IMR-90 (cell line): ENCODE data around the gene SRP54. TPM values are rescaled to one million over a fixed set of nuclear protein-coding genes. Genes with fewer than 3 reads are reported as not detected.

Experiments used
- ATAC-seq: fragments of 200-7000 bp; cut with Tn5 transposase; 2 replicates; pipeline ENCODE4 v1.9.1; 2020; ENCODE audit warnings: low read depth, mild to moderate bottlenecking, moderate library complexity
- BruUV-seq: library from RNA; stranded (reverse); fragments of 400-500 nt; replicated peaks from 2 replicates; lab custom pipeline; 2021; lab: Mats Ljungman, UMichigan
- CTCF ChIA-PET: fragments of 300-600 bp; formaldehyde crosslinking; extraction: SDS; loops from one replicate; lab custom pipeline; 2021; ENCODE audit warnings: antibody characterized with exemption; lab: Yijun Ruan, JAX
- POLR2A ChIA-PET: fragments of 300-600 bp; sonication (Branson Sonifier 250); formaldehyde crosslinking; loops from one replicate; lab custom pipeline; 2022; ENCODE audit warnings: antibody characterized with exemption; ENCODE audit not compliant: unreplicated experiment; lab: Charles Lee
- DNase-seq: peaks from one replicate; pipeline ENCODE4 v3.0.0; 2013
- H2AFZ ChIP-seq: replicated peaks from 2 replicates; pipeline ENCODE3; 2013; ENCODE audit warnings: low read length, mild to moderate bottlenecking; ENCODE audit not compliant: poor library complexity
- H2AK5ac ChIP-seq: 2 replicates; pipeline ENCODE4 v1.6.1; 2013; ENCODE audit warnings: low read depth, low read length, inconsistent platforms
- H2AK9ac ChIP-seq: replicated peaks from 2 replicates; pipeline ENCODE3; 2013; ENCODE audit warnings: mild to moderate bottlenecking, low read depth, low read length, moderate library complexity; ENCODE audit not compliant: poor library complexity
- H2BK120ac ChIP-seq: 2 replicates; pipeline ENCODE4 v1.6.1; 2013; ENCODE audit warnings: low read depth, low read length, inconsistent platforms
- H2BK15ac ChIP-seq: 3 replicates; pipeline ENCODE4 v1.6.1; 2013; ENCODE audit warnings: low read depth, low read length, inconsistent platforms
- H2BK20ac ChIP-seq: 2 replicates; pipeline ENCODE4 v1.6.1; 2013; ENCODE audit warnings: low read depth, mild to moderate bottlenecking, inconsistent platforms, low read length, moderate library complexity
- H2BK5ac ChIP-seq: 2 replicates; pipeline ENCODE4 v1.6.1; 2013; ENCODE audit warnings: mild to moderate bottlenecking, low read depth, low read length, inconsistent platforms; ENCODE audit not compliant: poor library complexity, severe bottlenecking
- H3K14ac ChIP-seq: replicated peaks from 2 replicates; pipeline ENCODE4 v1.6.1; 2013; ENCODE audit warnings: low read depth, low read length, inconsistent platforms
- H3K18ac ChIP-seq: 2 replicates; pipeline ENCODE4 v1.6.1; 2013; ENCODE audit warnings: low read depth, low read length, control low read depth
- H3K23ac ChIP-seq: 2 replicates; pipeline ENCODE4 v1.6.1; 2013; ENCODE audit warnings: low read depth, low read length, inconsistent platforms
- H3K27ac ChIP-seq: 2 replicates; pipeline ENCODE4 v1.5.1; 2013; ENCODE audit warnings: mild to moderate bottlenecking, control low read depth, low read length; ENCODE audit not compliant: insufficient read depth
- H3K27me3 ChIP-seq: 2 replicates; pipeline ENCODE4 v1.6.1; 2013; ENCODE audit warnings: low read length; ENCODE audit not compliant: control insufficient read depth, insufficient read depth
- H3K36me3 ChIP-seq: 2 replicates; pipeline ENCODE4 v1.6.1; 2013; ENCODE audit warnings: low read length, mixed read lengths; ENCODE audit not compliant: control insufficient read depth, insufficient read depth
- H3K4ac ChIP-seq: 2 replicates; pipeline ENCODE4 v1.6.1; 2013; ENCODE audit warnings: low read depth, low read length, inconsistent platforms
- H3K4me1 ChIP-seq: 2 replicates; pipeline ENCODE4 v1.6.1; 2013; ENCODE audit warnings: low read length, mixed read lengths; ENCODE audit not compliant: control insufficient read depth, insufficient read depth
- H3K4me2 ChIP-seq: 2 replicates; pipeline ENCODE4 v1.6.1; 2013; ENCODE audit warnings: low read depth, mild to moderate bottlenecking, control low read depth, low read length, moderate library complexity
- H3K4me3 ChIP-seq: 2 replicates; pipeline ENCODE4 v1.5.1; 2013; ENCODE audit warnings: low read depth, mild to moderate bottlenecking, control low read depth, low read length, moderate library complexity; ENCODE audit not compliant: insufficient read depth
- H3K56ac ChIP-seq: 2 replicates; pipeline ENCODE4 v1.6.1; 2013; ENCODE audit warnings: low read length, inconsistent platforms; ENCODE audit not compliant: insufficient read depth; ENCODE audit errors: extremely low read depth
- H3K79me1 ChIP-seq, 2 experiments: 2 replicates each; pipeline ENCODE4 v1.6.1; 2013; ENCODE audit warnings: low read length in 2 of 2, inconsistent platforms in 1 of 2, low read depth in 1 of 2
- H3K9ac ChIP-seq: 2 replicates; pipeline ENCODE4 v1.6.1; 2013; ENCODE audit warnings: low read depth, low read length, control low read depth
- H3K9me1 ChIP-seq: 2 replicates; pipeline ENCODE4 v1.6.1; 2013; ENCODE audit warnings: low read length, inconsistent platforms; ENCODE audit not compliant: insufficient read depth
- H3K9me3 ChIP-seq: 2 replicates; pipeline ENCODE4 v1.6.1; 2013; ENCODE audit warnings: low read length; ENCODE audit not compliant: control insufficient read depth, insufficient read depth
- H4K20me1 ChIP-seq: 2 replicates; pipeline ENCODE4 v1.6.1; 2013; ENCODE audit warnings: low read length, inconsistent platforms; ENCODE audit not compliant: insufficient read depth
- H4K5ac ChIP-seq: 2 replicates; pipeline ENCODE4 v1.6.1; 2013; ENCODE audit warnings: mild to moderate bottlenecking, low read depth, low read length, control low read depth
- H4K8ac ChIP-seq, 2 experiments: 2 replicates each; pipeline ENCODE4 v1.6.1; 2013; ENCODE audit warnings: low read depth in 2 of 2, low read length in 2 of 2, control low read depth in 1 of 2, inconsistent platforms in 1 of 2
- H4K91ac ChIP-seq: 2 replicates; pipeline ENCODE4 v1.6.1; 2013; ENCODE audit warnings: low read depth, low read length, inconsistent platforms; ENCODE audit not compliant: insufficient read depth
- CHD1 ChIP-seq: IDR thresholded peaks from 2 replicates; pipeline ENCODE4 v1.6.1; 2012; ENCODE audit warnings: low read depth, low read length, improper control_type of control experiment
- WGBS, 2 experiments: methylation state at CpG; one replicate each; pipeline versions ENCODE4 v1.1.5 to v1.1.7; 2013; ENCODE audit warnings: missing lambda C conversion rate in 2 of 2; ENCODE audit not compliant: insufficient read length in 1 of 2; ENCODE audit errors: extremely low coverage in 2 of 2; 5-methylcytosine and 5-hydroxymethylcytosine counted together
- dilution Hi-C: fragments of 300-500 bp; cut with HindIII; formaldehyde crosslinking; loops from one replicate; pipeline ENCODE4 v1.14.3; 2018; ENCODE audit warnings: low sequenced_read_pairs; ENCODE audit not compliant: unreplicated experiment
- in situ Hi-C: fragments of 300-500 bp; cut with MboI; formaldehyde crosslinking; loops from 3 replicates; pipeline ENCODE4 v1.14.3; 2019; ENCODE audit warnings: low sequenced_read_pairs, inconsistent platforms, mixed read lengths
- intact Hi-C: fragments of 100-400 bp; cut with micrococcal nuclease; formaldehyde crosslinking; loops from 2 replicates; pipeline ENCODE4 v1.10.0; 2022
- polyA plus RNA-seq, 3 experiments: library from polyadenylated mRNA; depleted of rRNA; stranded (reverse); fragments of >200 nt; gene quantifications; 2 replicates each; pipeline ENCODE4 v1.2.3, GENCODE V29; 2012; ENCODE audit warnings: low replicate concordance in 1 of 3
- total RNA-seq: library from RNA; depleted of rRNA; stranded (reverse); fragments of >200 nt; gene quantifications from 2 replicates; pipeline ENCODE4 v1.2.3, GENCODE V29; 2012

The SRP54 gene
- total and polyA plus RNA-seq, 2 of the 4 experiments (the other 2 are of a cell fraction): 56.2 to 63.3 TPM

GRCh38 chr14:35004839-35005238 is 22.0 kb downstream of the SRP54 start:
- H3K4me1 ChIP-seq: no peaks in the 10 kb centered on the region
- no peaks in the 10 kb centered on the region for H3K9me3 ChIP-seq
- H2BK20ac ChIP-seq: no peak overlapping the region
- DNase-seq: no peak
- ATAC-seq: no peak
- no TSS peak for BruUV-seq
- H3K79me1 ChIP-seq: peaks cover 5 to 15% of the 10 kb centered on the region in 2 experiments; a peak in 3 of 4 replicates
- H2AFZ ChIP-seq: no peak overlapping the region
- no peaks in the 10 kb centered on the region for H3K27me3 ChIP-seq
- in situ Hi-C loops (loop anchor here (10.0 kb wide), 1 partner anchor 400 kb away; no protein-coding TSS in a partner anchor), dilution Hi-C loops (no loop called here), intact Hi-C loops (no loop called here)
- ChIA-PET CTCF (no interaction called here), POLR2A (no interaction called here)
- no peak overlapping the region for H3K27ac ChIP-seq
- no peak overlapping the region for H3K23ac ChIP-seq
- no peak overlapping the region for H2AK9ac ChIP-seq
- H4K20me1 ChIP-seq: no peaks in the 10 kb centered on the region
- H3K9ac ChIP-seq: no peak overlapping the region
- H4K91ac ChIP-seq: no peak overlapping the region
- H3K14ac ChIP-seq: no peak overlapping the region
- WGBS, 2 experiments: 100% methylated on average over 1 of the region's 1 CpG; no CpG with 5 or more reads in 1 of the 2 experiments
- peaks cover 28% of the 10 kb centered on the region for H3K36me3 ChIP-seq
- H2BK120ac ChIP-seq: no peak overlapping the region
- H2BK15ac ChIP-seq: no peak overlapping the region
- no peak overlapping the region for H3K4me2 ChIP-seq
- H3K9me1 ChIP-seq: no peaks in the 10 kb centered on the region
- H4K8ac ChIP-seq: no peak overlapping the region
- no peak overlapping the region for H2AK5ac ChIP-seq
- H3K56ac ChIP-seq: no peak overlapping the region
- TF ChIP-seq CHD1: no peak
- H3K4ac ChIP-seq: no peak overlapping the region
- no peak overlapping the region for H3K4me3 ChIP-seq
- H2BK5ac ChIP-seq: no peak overlapping the region
- H3K18ac ChIP-seq: no peak overlapping the region
- H4K5ac ChIP-seq: no peak overlapping the region
